ENCODE measurements around the gene GRID2.

GRID2 gene

GRCh38 chr4:93313197-93313596 is 1009.4 kb downstream of the GRID2 start:
- Histone ChIP-seq H3K27ac (ENCODE audit: low read depth, low read length) (no peak overlapping the region), H3K4me3 (ENCODE audit: low read length) (no peak overlapping the region), H3K9ac (ENCODE audit: low read depth, low read length) (no peak overlapping the region), H3K9me3 (ENCODE audit: insufficient read depth, low read depth, low read length) (no peaks in the 10 kb centered on the region), H3K27me3 (ENCODE audit: insufficient read depth, low read length) (no peaks in the 10 kb centered on the region), H3K4me1 (ENCODE audit: insufficient read depth, low read length) (peaks cover 6% of the 10 kb centered on the region; the same call in 1 of the 2 replicates), H3K36me3 (ENCODE audit: insufficient read depth, low read length) (no peaks in the 10 kb centered on the region)

- H3K36me3 ChIP-seq (ENCODE audit: insufficient read depth, low read length) = no peaks in the 10 kb centered on the region
- H3K4me1 ChIP-seq (ENCODE audit: insufficient read depth, low read length) = peaks cover 6% of the 10 kb centered on the region; the same call in 1 of the 2 replicates
- no peaks in the 10 kb centered on the region for H3K9me3 ChIP-seq (ENCODE audit: insufficient read depth, low read depth, low read length)
- WGBS = 92% methylated on average over 4 of the region's 4 CpGs
- H3K9ac ChIP-seq (ENCODE audit: low read depth, low read length) = no peak overlapping the region
- no peaks in the 10 kb centered on the region for H3K27me3 ChIP-seq (ENCODE audit: insufficient read depth, low read length)
- H3K27ac ChIP-seq (ENCODE audit: low read depth, low read length) = no peak overlapping the region
- no peak overlapping the region for H3K4me3 ChIP-seq (ENCODE audit: low read length)
These were observed 1013.3 kb downstream of the GRID2 start for GRCh38 chr4:93317057-93317456.

GRCh38 chr4:93317561-93317960 is 1013.8 kb downstream of the GRID2 start:
- no peak overlapping the region for H3K9ac ChIP-seq (ENCODE audit: low read depth, low read length)
- no peaks in the 10 kb centered on the region for H3K9me3 ChIP-seq (ENCODE audit: insufficient read depth, low read depth, low read length)
- no CpG with 5 or more reads among the region's 1 CpG for WGBS
- peaks cover 6% of the 10 kb centered on the region; the same call in 1 of the 2 replicates for H3K4me1 ChIP-seq (ENCODE audit: insufficient read depth, low read length)
- H3K36me3 ChIP-seq (ENCODE audit: insufficient read depth, low read length) = no peaks in the 10 kb centered on the region
- H3K4me3 ChIP-seq (ENCODE audit: low read length) = no peak overlapping the region
- no peak overlapping the region for H3K27ac ChIP-seq (ENCODE audit: low read depth, low read length)
- H3K27me3 ChIP-seq (ENCODE audit: insufficient read depth, low read length) = no peaks in the 10 kb centered on the region

- no peak overlapping the region for H3K9ac ChIP-seq (ENCODE audit: low read depth, low read length)
- no peaks in the 10 kb centered on the region for H3K9me3 ChIP-seq (ENCODE audit: insufficient read depth, low read depth, low read length)
- peaks cover 4% of the 10 kb centered on the region; the same call in 1 of the 2 replicates for H3K4me1 ChIP-seq (ENCODE audit: insufficient read depth, low read length)
- no CpG with 5 or more reads among the region's 1 CpG for WGBS
- no peak overlapping the region for H3K4me3 ChIP-seq (ENCODE audit: low read length)
- H3K27me3 ChIP-seq (ENCODE audit: insufficient read depth, low read length) = no peaks in the 10 kb centered on the region
- H3K36me3 ChIP-seq (ENCODE audit: insufficient read depth, low read length) = no peaks in the 10 kb centered on the region
- H3K27ac ChIP-seq (ENCODE audit: low read depth, low read length) = no peak overlapping the region
These were observed 1015.3 kb downstream of the GRID2 start for GRCh38 chr4:93319041-93319440.

- Histone ChIP-seq H3K27me3 (ENCODE audit: insufficient read depth, low read length) (no peaks in the 10 kb centered on the region), H3K9me3 (ENCODE audit: insufficient read depth, low read depth, low read length) (no peaks in the 10 kb centered on the region), H3K4me3 (ENCODE audit: low read length) (no peak overlapping the region), H3K27ac (ENCODE audit: low read depth, low read length) (no peak overlapping the region), H3K9ac (ENCODE audit: low read depth, low read length) (no peak overlapping the region), H3K36me3 (ENCODE audit: insufficient read depth, low read length) (no peaks in the 10 kb centered on the region), H3K4me1 (ENCODE audit: insufficient read depth, low read length) (peaks cover 4% of the 10 kb centered on the region; the same call in 1 of the 2 replicates)
These were observed 1016.6 kb downstream of the GRID2 start for GRCh38 chr4:93320356-93320755.

- no peaks in the 10 kb centered on the region for H3K9me3 ChIP-seq (ENCODE audit: insufficient read depth, low read depth, low read length)
- no peaks in the 10 kb centered on the region for H3K27me3 ChIP-seq (ENCODE audit: insufficient read depth, low read length)
- H3K9ac ChIP-seq (ENCODE audit: low read depth, low read length) = no peak overlapping the region
- H3K4me3 ChIP-seq (ENCODE audit: low read length) = no peak overlapping the region
- H3K36me3 ChIP-seq (ENCODE audit: insufficient read depth, low read length) = no peaks in the 10 kb centered on the region
- H3K4me1 ChIP-seq (ENCODE audit: insufficient read depth, low read length) = no peaks in the 10 kb centered on the region
- H3K27ac ChIP-seq (ENCODE audit: low read depth, low read length) = no peak overlapping the region
These were observed 1023.6 kb downstream of the GRID2 start for GRCh38 chr4:93327346-93327745.

- no peaks in the 10 kb centered on the region for H3K36me3 ChIP-seq (ENCODE audit: insufficient read depth, low read length)
- H3K4me3 ChIP-seq (ENCODE audit: low read length) = no peak overlapping the region
- H3K9me3 ChIP-seq (ENCODE audit: insufficient read depth, low read depth, low read length) = no peaks in the 10 kb centered on the region
- WGBS = 52% methylated on average over 3 of the region's 3 CpGs
- H3K4me1 ChIP-seq (ENCODE audit: insufficient read depth, low read length) = no peaks in the 10 kb centered on the region
- H3K27me3 ChIP-seq (ENCODE audit: insufficient read depth, low read length) = no peaks in the 10 kb centered on the region
- H3K27ac ChIP-seq (ENCODE audit: low read depth, low read length) = no peak overlapping the region
- no peak overlapping the region for H3K9ac ChIP-seq (ENCODE audit: low read depth, low read length)
These were observed 1030.2 kb downstream of the GRID2 start for GRCh38 chr4:93334003-93334402.

- Histone ChIP-seq H3K4me3 (ENCODE audit: low read length) (no peak overlapping the region), H3K27me3 (ENCODE audit: insufficient read depth, low read length) (no peaks in the 10 kb centered on the region), H3K4me1 (ENCODE audit: insufficient read depth, low read length) (no peaks in the 10 kb centered on the region), H3K9ac (ENCODE audit: low read depth, low read length) (no peak overlapping the region), H3K27ac (ENCODE audit: low read depth, low read length) (no peak overlapping the region), H3K9me3 (ENCODE audit: insufficient read depth, low read depth, low read length) (no peaks in the 10 kb centered on the region), H3K36me3 (ENCODE audit: insufficient read depth, low read length) (no peaks in the 10 kb centered on the region)
- WGBS = 88% methylated on average over 3 of the region's 3 CpGs
These were observed 1033.4 kb downstream of the GRID2 start for GRCh38 chr4:93337196-93337595.

- no peaks in the 10 kb centered on the region for H3K4me1 ChIP-seq (ENCODE audit: insufficient read depth, low read length)
These were observed 1039.0 kb downstream of the GRID2 start for GRCh38 chr4:93342738-93343137.

GRCh38 chr4:93346840-93347239 is 1043.1 kb downstream of the GRID2 start:
- no peak overlapping the region for H3K9ac ChIP-seq (ENCODE audit: low read depth, low read length)
- no peaks in the 10 kb centered on the region for H3K27me3 ChIP-seq (ENCODE audit: insufficient read depth, low read length)
- H3K4me3 ChIP-seq (ENCODE audit: low read length) = no peak overlapping the region
- no peaks in the 10 kb centered on the region for H3K4me1 ChIP-seq (ENCODE audit: insufficient read depth, low read length)
- WGBS = 84% methylated on average over 4 of the region's 4 CpGs
- no peak overlapping the region for H3K27ac ChIP-seq (ENCODE audit: low read depth, low read length)
- H3K36me3 ChIP-seq (ENCODE audit: insufficient read depth, low read length) = no peaks in the 10 kb centered on the region
- H3K9me3 ChIP-seq (ENCODE audit: insufficient read depth, low read depth, low read length) = no peaks in the 10 kb centered on the region

More at GRCh38 chr4:93342738-93343137, 1039.0 kb downstream of the GRID2 start:
- 94% methylated on average over 2 of the region's 2 CpGs for WGBS
- H3K27me3 ChIP-seq (ENCODE audit: insufficient read depth, low read length) = no peaks in the 10 kb centered on the region
- no peaks in the 10 kb centered on the region for H3K36me3 ChIP-seq (ENCODE audit: insufficient read depth, low read length)
- H3K4me3 ChIP-seq (ENCODE audit: low read length) = no peak overlapping the region
- H3K27ac ChIP-seq (ENCODE audit: low read depth, low read length) = no peak overlapping the region
- no peak overlapping the region for H3K9ac ChIP-seq (ENCODE audit: low read depth, low read length)
- H3K9me3 ChIP-seq (ENCODE audit: insufficient read depth, low read depth, low read length) = no peaks in the 10 kb centered on the region

- H3K36me3 ChIP-seq (ENCODE audit: insufficient read depth, low read length) = no peaks in the 10 kb centered on the region
- H3K27ac ChIP-seq (ENCODE audit: low read depth, low read length) = no peak overlapping the region
- H3K9me3 ChIP-seq (ENCODE audit: insufficient read depth, low read depth, low read length) = no peaks in the 10 kb centered on the region
- H3K4me1 ChIP-seq (ENCODE audit: insufficient read depth, low read length) = no peaks in the 10 kb centered on the region
- no peaks in the 10 kb centered on the region for H3K27me3 ChIP-seq (ENCODE audit: insufficient read depth, low read length)
- no peak overlapping the region for H3K9ac ChIP-seq (ENCODE audit: low read depth, low read length)
- H3K4me3 ChIP-seq (ENCODE audit: low read length) = no peak overlapping the region
- 89% methylated on average over 3 of the region's 3 CpGs for WGBS
These were observed 1045.1 kb downstream of the GRID2 start for GRCh38 chr4:93348896-93349295.

GRCh38 chr4:93351846-93352245 is 1048.1 kb downstream of the GRID2 start:
- no peaks in the 10 kb centered on the region for H3K4me1 ChIP-seq (ENCODE audit: insufficient read depth, low read length)
- no peak overlapping the region for H3K27ac ChIP-seq (ENCODE audit: low read depth, low read length)
- no peaks in the 10 kb centered on the region for H3K36me3 ChIP-seq (ENCODE audit: insufficient read depth, low read length)
- no peak overlapping the region for H3K9ac ChIP-seq (ENCODE audit: low read depth, low read length)
- H3K4me3 ChIP-seq (ENCODE audit: low read length) = no peak overlapping the region
- no peaks in the 10 kb centered on the region for H3K27me3 ChIP-seq (ENCODE audit: insufficient read depth, low read length)
- no peaks in the 10 kb centered on the region for H3K9me3 ChIP-seq (ENCODE audit: insufficient read depth, low read depth, low read length)
- 94% methylated on average over 1 of the region's 1 CpG for WGBS
